ENCODE measurements around the gene CARD14.

GRCh38 chr17:80257716-80258213 lies 87.9 kb downstream of the CARD14 start:
- no peak for TF ChIP-seq CTCF (IDR thresholded peaks at IDR 0.05)
- TF ChIP-seq EZH2 (IDR thresholded peaks at IDR 0.05) = no peak
